ENCODE data around the gene PRR20B.
"Not testable (repeated sequence)": the region's sequence is repeated elsewhere in the genome, so short reads cannot be mapped to it uniquely, and the experiment has no call there.

The PRR20B gene

GRCh38 chr13:57147188-57147587 is at the start of gene PRR20B:
PRR20B (plus strand) TSS chr13:57147488; CDS start chr13:57147875, 387 bp downstream.
- DNase-seq, result not testable (repeated sequence)

- DNase-seq, result no peak
These were observed 32.3 kb upstream of the PRR20B start for GRCh38 chr13:57114945-57115344.

- DNase-seq, result no peak
These were observed 23.6 kb upstream of the PRR20B start for GRCh38 chr13:57123681-57124080.

- no peak for DNase-seq
These were observed 18.4 kb upstream of the PRR20B start for GRCh38 chr13:57128909-57129308.

- no peak for DNase-seq
These were observed 11.2 kb upstream of the PRR20B start for GRCh38 chr13:57136093-57136492.

GRCh38 chr13:57137585-57137984 is 9.7 kb upstream of the PRR20B start:
- DNase-seq, result no peak

GRCh38 chr13:57138988-57139387 is 8.3 kb upstream of the PRR20B start:
- no peak for DNase-seq

- not testable (repeated sequence) for DNase-seq
These were observed 7.5 kb upstream of the PRR20B start for GRCh38 chr13:57139781-57140180.

GRCh38 chr13:57140235-57140968 is 6.9 kb upstream of the PRR20B start, which contains the start of gene PRR20A:
PRR20A (plus strand) TSS chr13:57140918; CDS start chr13:57141305, 387 bp downstream.
- DNase-seq, result not testable (repeated sequence)

- DNase-seq, result not testable (repeated sequence)
These were observed 818 bp downstream of the PRR20B start for GRCh38 chr13:57148106-57148505.

GRCh38 chr13:57153761-57154160 is 6.5 kb downstream of the PRR20B start, which contains the start of gene PRR20C:
PRR20C (plus strand) TSS chr13:57154061; CDS start chr13:57154448, 387 bp downstream.
- not testable (repeated sequence) for DNase-seq

GRCh38 chr13:57160332-57160731 is 13.0 kb downstream of the PRR20B start, which contains the start of gene PRR20D:
PRR20D (plus strand) TSS chr13:57160632; CDS start chr13:57161019, 387 bp downstream.
- not testable (repeated sequence) for DNase-seq

GRCh38 chr13:57166897-57167296 is 19.6 kb downstream of the PRR20B start, which contains the start of gene PRR20E:
PRR20E (plus strand) TSS chr13:57167197; CDS start chr13:57167584, 387 bp downstream.
- not testable (repeated sequence) for DNase-seq

- no peak for DNase-seq
These were observed 44.4 kb downstream of the PRR20B start for GRCh38 chr13:57191667-57192066.

All from stimulated activated CD4-positive, alpha-beta T cell treated with anti-CD3 and anti-CD28 coated beads, Interleukin-15, amount 100 ng/mL, for 24 hours (primary cell).